ENCODE data around the gene RAP1A.
"Not testable (repeated sequence)": the region's sequence is repeated elsewhere in the genome, so short reads cannot be mapped to it uniquely, and the experiment has no call there.

RAP1A gene

GRCh38 chr1:111738436-111739193 is 119.0 kb downstream of the RAP1A start:
- no peak for TF ChIP-seq CTCF (IDR thresholded peaks at IDR 0.05; ENCODE audit: extremely low read depth, missing control alignments)
- DNase-seq (ENCODE audit: low spot score): peak; percentile 75

GRCh38 chr1:111739194-111739924 is 119.8 kb downstream of the RAP1A start, which contains the start of gene INKA2:
INKA2 (minus strand) TSS chr1:111739395; CDS start chr1:111739242, 153 bp downstream.
- DNase-seq (ENCODE audit: low spot score): peak; percentile 96
- TF ChIP-seq CTCF (IDR thresholded peaks at IDR 0.05; ENCODE audit: extremely low read depth, missing control alignments): no peak

GRCh38 chr1:111739925-111740765 is 120.6 kb downstream of the RAP1A start:
- peak; percentile 46 for DNase-seq (ENCODE audit: low spot score)
- TF ChIP-seq CTCF (IDR thresholded peaks at IDR 0.05; ENCODE audit: extremely low read depth, missing control alignments): no peak

- not testable (repeated sequence) for DNase-seq (ENCODE audit: low spot score)
Observed at GRCh38 chr1:111742292-111742691, 122.7 kb downstream of the RAP1A start.

- no peak for DNase-seq (ENCODE audit: low spot score)
- TF ChIP-seq CTCF (IDR thresholded peaks at IDR 0.05; ENCODE audit: extremely low read depth, missing control alignments): no peak
Observed at GRCh38 chr1:111742938-111743549, 123.5 kb downstream of the RAP1A start.

- no peak for DNase-seq (ENCODE audit: low spot score)
- no peak for TF ChIP-seq CTCF (IDR thresholded peaks at IDR 0.05; ENCODE audit: extremely low read depth, missing control alignments)
Observed at GRCh38 chr1:111743679-111744101, 124.1 kb downstream of the RAP1A start.
